Sigmoid colon (tissue), 4 donors: ENCODE measurements around the gene FAM227B.

Source experiments
- EP300 ChIP-seq, 4 donors: sonication (generic); formaldehyde crosslinking; IDR thresholded peaks; one replicate each; pipeline ENCODE4 v1.6.1; 2017; ENCODE audit warnings: antibody characterized with exemption in 4 of 4
- POLR2A ChIP-seq, 2 donors: fragments of 450-650 bp; IDR thresholded peaks; one replicate each; pipeline ENCODE4 v1.6.1; 2016; ENCODE audit warnings: antibody characterized with exemption in 2 of 2, mild to moderate bottlenecking in 2 of 2, moderate library complexity in 2 of 2
- POLR2AphosphoS5 ChIP-seq, 4 donors: sonication (generic); formaldehyde crosslinking; IDR thresholded peaks; one replicate each; pipeline ENCODE4 v1.6.1; 2017; ENCODE audit warnings: antibody characterized with exemption in 4 of 4
- TF ChIP-seq, protein P1 (sequence below), 4 experiments: fragments of 450-650 bp in 3 of 4; fragments of 200-600 bp in 1 of 4; IDR thresholded peaks; one replicate each; pipeline ENCODE4 v1.5.1; 2016 to 2019; ENCODE audit warnings: antibody characterized with exemption in 4 of 4, mild to moderate bottlenecking in 3 of 4, moderate library complexity in 2 of 4

GRCh38 chr15:49379996-49380395 is 240.6 kb downstream of the FAM227B start:
- TF ChIP-seq, protein P1, sequence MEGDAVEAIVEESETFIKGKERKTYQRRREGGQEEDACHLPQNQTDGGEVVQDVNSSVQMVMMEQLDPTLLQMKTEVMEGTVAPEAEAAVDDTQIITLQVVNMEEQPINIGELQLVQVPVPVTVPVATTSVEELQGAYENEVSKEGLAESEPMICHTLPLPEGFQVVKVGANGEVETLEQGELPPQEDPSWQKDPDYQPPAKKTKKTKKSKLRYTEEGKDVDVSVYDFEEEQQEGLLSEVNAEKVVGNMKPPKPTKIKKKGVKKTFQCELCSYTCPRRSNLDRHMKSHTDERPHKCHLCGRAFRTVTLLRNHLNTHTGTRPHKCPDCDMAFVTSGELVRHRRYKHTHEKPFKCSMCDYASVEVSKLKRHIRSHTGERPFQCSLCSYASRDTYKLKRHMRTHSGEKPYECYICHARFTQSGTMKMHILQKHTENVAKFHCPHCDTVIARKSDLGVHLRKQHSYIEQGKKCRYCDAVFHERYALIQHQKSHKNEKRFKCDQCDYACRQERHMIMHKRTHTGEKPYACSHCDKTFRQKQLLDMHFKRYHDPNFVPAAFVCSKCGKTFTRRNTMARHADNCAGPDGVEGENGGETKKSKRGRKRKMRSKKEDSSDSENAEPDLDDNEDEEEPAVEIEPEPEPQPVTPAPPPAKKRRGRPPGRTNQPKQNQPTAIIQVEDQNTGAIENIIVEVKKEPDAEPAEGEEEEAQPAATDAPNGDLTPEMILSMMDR (IDR thresholded peaks at IDR 0.05) = no peak
- TF ChIP-seq POLR2A (IDR thresholded peaks at IDR 0.05) (no peak), POLR2AphosphoS5 (IDR thresholded peaks at IDR 0.05) (no peak), EP300 (IDR thresholded peaks at IDR 0.05) (no peak)
